ENCODE results near the gene KDM2A.
A peak's percentile ranks its signal among the peaks of the same experiment; 100 is the strongest.

The KDM2A gene

GRCh38 chr11:67118801-67119584 lies at the start of gene KDM2A:
Gene KDM2A, plus strand, starts transcription at chr11:67119263. Its CDS starts 2,054 bp downstream, at chr11:67121317.
- peak; percentile 95 for DNase-seq

GRCh38 chr11:67071420-67072284 lies 47.4 kb upstream of the KDM2A start:
- DNase-seq = no peak

GRCh38 chr11:67072295-67072694 lies 46.8 kb upstream of the KDM2A start:
- DNase-seq = no peak

GRCh38 chr11:67073908-67074307 lies 45.2 kb upstream of the KDM2A start:
- peak; percentile 62 for DNase-seq

GRCh38 chr11:67076202-67076601 lies 42.9 kb upstream of the KDM2A start:
- DNase-seq = no peak

GRCh38 chr11:67079065-67079705 lies 39.9 kb upstream of the KDM2A start:
- no peak for DNase-seq

GRCh38 chr11:67082071-67082791 lies 36.8 kb upstream of the KDM2A start:
- DNase-seq = no peak

GRCh38 chr11:67083786-67084366 lies 35.2 kb upstream of the KDM2A start:
- DNase-seq = no peak

- DNase-seq = no peak
These were observed 33.4 kb upstream of the KDM2A start for GRCh38 chr11:67085617-67086016.

GRCh38 chr11:67090717-67091116 lies 28.3 kb upstream of the KDM2A start:
- DNase-seq = no peak

GRCh38 chr11:67095214-67095507 lies 23.9 kb upstream of the KDM2A start:
- DNase-seq = no peak

- DNase-seq = no peak
These were observed 20.1 kb upstream of the KDM2A start for GRCh38 chr11:67098799-67099429.

- DNase-seq = no peak
These were observed 19.2 kb upstream of the KDM2A start for GRCh38 chr11:67099831-67100324.

GRCh38 chr11:67102664-67103063 lies 16.4 kb upstream of the KDM2A start:
- DNase-seq = no peak

- DNase-seq = no peak
These were observed 13.1 kb upstream of the KDM2A start for GRCh38 chr11:67105964-67106363.

- DNase-seq = no peak
These were observed 7.8 kb upstream of the KDM2A start for GRCh38 chr11:67111261-67111660.

- DNase-seq = no peak
These were observed 5.8 kb upstream of the KDM2A start for GRCh38 chr11:67113231-67113721.

- DNase-seq = no peak
These were observed 4.7 kb upstream of the KDM2A start for GRCh38 chr11:67114275-67114896.

GRCh38 chr11:67116758-67117105 lies 2.3 kb upstream of the KDM2A start:
- DNase-seq = no peak

- no peak for DNase-seq
These were observed 1.9 kb upstream of the KDM2A start for GRCh38 chr11:67117176-67117575.

- DNase-seq = no peak
These were observed 1.3 kb upstream of the KDM2A start for GRCh38 chr11:67117672-67118180.

All from NCI-H2107 (cell line).